NCI-H2196 treated with DMSO at 0.1 percent for 48 hours (cell line): ENCODE data around the gene SLC13A3.

Experiments used
- DNase-seq: peaks from one replicate; lab custom pipeline; 2025; ENCODE audit not compliant: unreplicated experiment; lab: John Stamatoyannopoulos, UW

Gene SLC13A3

GRCh38 chr20:46543959-46544358 is 107.3 kb downstream of the SLC13A3 start:
- no peak for DNase-seq

GRCh38 chr20:46543033-46543432 is 108.2 kb downstream of the SLC13A3 start:
- no peak for DNase-seq

GRCh38 chr20:46541229-46541935 is 109.9 kb downstream of the SLC13A3 start:
- no peak for DNase-seq

GRCh38 chr20:46539113-46539512 is 112.1 kb downstream of the SLC13A3 start:
- no peak for DNase-seq

- DNase-seq: no peak
Measured at GRCh38 chr20:46530640-46531039, 120.6 kb downstream of the SLC13A3 start.

GRCh38 chr20:46523696-46524328 is 127.4 kb downstream of the SLC13A3 start:
- DNase-seq: no peak

- DNase-seq: no peak
Measured at GRCh38 chr20:46523108-46523507, 128.2 kb downstream of the SLC13A3 start.

GRCh38 chr20:46520976-46521579 is 130.2 kb downstream of the SLC13A3 start:
- peak; percentile 30 for DNase-seq

GRCh38 chr20:46520540-46520939 is 130.7 kb downstream of the SLC13A3 start:
- DNase-seq: no peak

GRCh38 chr20:46519471-46520068 is 131.7 kb downstream of the SLC13A3 start:
- no peak for DNase-seq

- peak; percentile 72 for DNase-seq
Measured at GRCh38 chr20:46512943-46513844, 138.1 kb downstream of the SLC13A3 start, which contains the start of gene ZNF334. ZNF334 (minus strand) TSS chr20:46513559; CDS start chr20:46512102, 1,457 bp downstream.

GRCh38 chr20:46509523-46509922 is 141.7 kb downstream of the SLC13A3 start:
- no peak for DNase-seq
